ENCODE measurements around the gene NR2F6.

Gene NR2F6

DNA sequence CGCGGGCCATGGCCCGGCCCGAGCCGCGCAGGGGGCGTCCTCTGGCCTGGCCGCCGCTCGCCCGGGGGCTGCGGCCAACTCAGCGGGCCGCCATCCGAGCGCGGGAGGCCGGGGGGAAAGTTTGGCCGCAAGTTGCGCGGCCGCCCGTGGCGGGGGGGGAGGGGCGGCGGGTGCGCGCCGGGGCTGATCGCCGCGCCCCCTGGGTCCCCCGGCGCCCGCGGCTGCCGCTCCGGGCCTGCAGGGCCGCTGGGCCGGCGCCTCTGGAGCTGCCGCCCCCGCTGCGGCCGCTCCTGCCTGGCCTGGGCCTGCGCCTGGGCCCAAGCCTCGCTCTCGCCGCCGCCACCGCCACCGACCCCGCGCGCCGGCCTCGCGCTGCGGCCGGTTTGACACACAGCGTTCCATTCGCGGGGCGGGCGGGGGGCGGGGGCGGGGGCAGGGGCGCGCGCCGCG, at the start of gene NR2F6:
NR2F6 (minus strand) TSS at position 385 of the 450 bp plus-strand sequence. CDS start 699 bp downstream, outside the sequence.
- Histone ChIP-seq H3K9ac (peak within 1 kb of the TSS; percentile 93), H2AFZ (peak within 1 kb of the TSS; percentile 94), H3K79me2 (peaks cover 15% of the 10 kb centered on the region), H3K9me3 (ENCODE audit: control insufficient read depth, low read length) (no peaks in the 10 kb centered on the region), H3K4me3 (ENCODE audit: low read depth, low read length) (peak within 1 kb of the TSS; percentile 90), H3K4me2 (ENCODE audit: low read length) (peak within 1 kb of the TSS; percentile 97), H3K27me3 (ENCODE audit: control insufficient read depth, insufficient read depth, low read length) (no peaks in the 10 kb centered on the region), H3K4me1 (peaks cover 20% of the 10 kb centered on the region), H3K36me3 (ENCODE audit: control insufficient read depth, insufficient read depth, low read length) (no peaks in the 10 kb centered on the region), H3K27ac (peak within 1 kb of the TSS; percentile 87)
- no peak for TF ChIP-seq CTCF (IDR thresholded peaks at IDR 0.05)

GRCh38 chr19:17294051-17294891, 48.6 kb upstream of the NR2F6 start:
- Histone ChIP-seq H3K9me3 (ENCODE audit: control insufficient read depth, low read length) (no peaks in the 10 kb centered on the region), H3K79me2 (peaks cover 3% of the 10 kb centered on the region), H2AFZ (no peak overlapping the region), H3K4me2 (ENCODE audit: low read length) (no peak overlapping the region), H3K36me3 (ENCODE audit: control insufficient read depth, insufficient read depth, low read length) (no peaks in the 10 kb centered on the region), H3K9ac (no peak overlapping the region), H3K4me1 (peaks cover 5% of the 10 kb centered on the region), H3K27me3 (ENCODE audit: control insufficient read depth, insufficient read depth, low read length) (no peaks in the 10 kb centered on the region), H3K4me3 (ENCODE audit: low read depth, low read length) (no peak overlapping the region), H3K27ac (no peak overlapping the region)
- no peak for TF ChIP-seq CTCF (IDR thresholded peaks at IDR 0.05)

DNA sequence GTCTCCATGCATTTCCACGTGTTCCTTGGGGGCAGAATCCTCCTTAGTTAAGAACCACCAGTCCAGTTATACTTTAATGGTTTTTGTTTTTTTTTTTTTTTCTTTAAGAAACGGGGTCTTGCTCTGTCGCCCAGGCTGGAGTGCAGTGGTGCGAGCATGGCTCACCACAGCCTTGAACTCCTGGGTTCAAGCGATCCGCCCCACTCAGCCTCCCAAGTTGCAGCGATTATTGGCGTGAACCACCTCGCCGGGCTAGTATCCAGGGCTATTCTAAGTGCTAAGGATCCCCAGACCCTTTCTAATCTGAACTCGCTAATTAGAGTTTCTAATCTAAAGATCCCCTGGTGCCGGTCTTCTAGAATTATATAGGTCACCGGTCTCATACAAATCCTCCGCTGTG, 47.9 kb upstream of the NR2F6 start:
- Histone ChIP-seq H3K36me3 (ENCODE audit: control insufficient read depth, insufficient read depth, low read length) (no peaks in the 10 kb centered on the region), H2AFZ (no peak overlapping the region), H3K4me3 (ENCODE audit: low read depth, low read length) (no peak overlapping the region), H3K4me2 (ENCODE audit: low read length) (no peak overlapping the region), H3K27me3 (ENCODE audit: control insufficient read depth, insufficient read depth, low read length) (no peaks in the 10 kb centered on the region), H3K4me1 (peaks cover 5% of the 10 kb centered on the region), H3K27ac (no peak overlapping the region), H3K9me3 (ENCODE audit: control insufficient read depth, low read length) (no peaks in the 10 kb centered on the region), H3K9ac (no peak overlapping the region), H3K79me2 (peaks cover 3% of the 10 kb centered on the region)
- TF ChIP-seq CTCF (IDR thresholded peaks at IDR 0.05) = no peak

DNA sequence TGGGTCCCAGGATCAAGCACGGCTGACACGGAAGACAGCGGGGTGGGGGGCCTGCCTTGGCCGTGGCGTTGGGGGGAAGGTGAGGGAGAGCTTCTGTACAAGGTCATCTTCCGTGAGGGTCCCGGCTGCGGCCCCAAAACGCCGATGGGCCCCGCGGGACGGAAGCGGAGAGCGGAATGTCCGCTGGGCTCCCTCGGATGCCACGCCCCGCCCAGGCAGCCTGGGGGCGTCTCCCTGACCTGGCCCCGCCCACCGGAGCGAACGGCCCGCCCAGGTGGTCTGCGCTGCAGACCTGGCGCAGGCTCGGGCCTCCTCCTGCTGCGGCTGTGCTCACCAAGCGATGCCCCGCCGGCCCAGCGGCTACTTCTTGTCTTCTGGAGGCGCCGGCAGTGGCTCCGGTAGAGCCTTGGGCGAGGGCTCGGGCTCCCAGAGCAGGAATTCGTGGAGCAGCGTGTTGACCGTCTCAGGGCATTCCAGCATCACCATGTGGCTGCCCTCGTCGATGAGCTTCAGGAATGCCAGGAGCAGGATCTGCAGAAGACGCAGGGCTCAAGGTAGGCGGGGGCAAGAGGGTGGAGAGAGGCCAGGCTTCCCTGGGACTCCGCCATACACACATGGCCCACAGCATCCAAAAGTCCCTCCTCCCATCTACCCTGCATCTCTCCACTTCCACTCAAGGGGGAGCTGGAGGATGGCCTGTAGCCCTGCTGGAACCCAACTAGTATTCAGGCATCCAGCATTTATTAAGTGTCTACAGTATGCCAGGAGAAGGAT, 46.8 kb upstream of the NR2F6 start:
- Histone ChIP-seq H3K9ac (no peak overlapping the region), H3K4me1 (peaks cover 5% of the 10 kb centered on the region), H3K4me2 (ENCODE audit: low read length) (peak overlapping the region; percentile 47), H2AFZ (no peak overlapping the region), H3K4me3 (ENCODE audit: low read depth, low read length) (peak overlapping the region; percentile 11), H3K36me3 (ENCODE audit: control insufficient read depth, insufficient read depth, low read length) (no peaks in the 10 kb centered on the region), H3K27me3 (ENCODE audit: control insufficient read depth, insufficient read depth, low read length) (no peaks in the 10 kb centered on the region), H3K9me3 (ENCODE audit: control insufficient read depth, low read length) (no peaks in the 10 kb centered on the region), H3K79me2 (peaks cover 3% of the 10 kb centered on the region), H3K27ac (no peak overlapping the region)
- peak; percentile 21 for TF ChIP-seq CTCF (IDR thresholded peaks at IDR 0.05)
